Lower lobe of right lung (tissue), 2 donors: ENCODE measurements around the gene SLC35A3. TPM values are rescaled to one million over a fixed set of nuclear protein-coding genes. Genes with fewer than 3 reads are reported as not detected.

Experiments
- ATAC-seq, 2 donors: fragments of 200-7000 bp; cut with Tn5 transposase; one replicate each; pipeline ENCODE4 v1.9.1; 2020 to 2022; ENCODE audit warnings: mild to moderate bottlenecking in 2 of 2, moderate library complexity in 2 of 2
- DNase-seq: peaks from one replicate; pipeline ENCODE4 v3.0.0-alpha.2; 2020
- H3K27ac ChIP-seq: fragments of 200-600 bp; one replicate; pipeline ENCODE4 v1.8.0; 2022
- H3K27me3 ChIP-seq: fragments of 200-600 bp; one replicate; pipeline ENCODE4 v1.8.0; 2022; ENCODE audit warnings: low read depth
- H3K36me3 ChIP-seq: fragments of 200-600 bp; one replicate; pipeline ENCODE4 v1.8.0; 2022; ENCODE audit warnings: mild to moderate bottlenecking
- H3K4me1 ChIP-seq: fragments of 200-600 bp; one replicate; pipeline ENCODE4 v1.8.0; 2022
- H3K4me3 ChIP-seq: fragments of 200-600 bp; one replicate; pipeline ENCODE4 v1.8.0; 2022; ENCODE audit warnings: mild to moderate bottlenecking
- H3K9me3 ChIP-seq: fragments of 200-600 bp; one replicate; pipeline ENCODE4 v1.8.0; 2022
- CTCF ChIP-seq: fragments of 200-600 bp; IDR thresholded peaks from one replicate; pipeline ENCODE4 v1.8.0; 2022; ENCODE audit warnings: antibody characterized with exemption, mild to moderate bottlenecking
- intact Hi-C: fragments of 100-400 bp; cut with DNase I; formaldehyde crosslinking; loops from one replicate; pipeline ENCODE4 v1.11.0; 2022
- total RNA-seq: library from RNA; stranded (reverse); fragmentation: NEBNext Ultra II Directional; extraction: Animal tissue kit (Norgen Biotek cat#: 25700); gene quantifications from one replicate; pipeline ENCODE4 v1.2.1, GENCODE V29; 2021
- donor health status: DM: no; HTN: yes; CAD: no; lungs with severe emphysema.

SLC35A3 gene
- total RNA-seq, 1 donor from 2014 or later: 30.6 TPM

GRCh38 chr1:100001462-100001861 lies 31.7 kb downstream of the SLC35A3 start:
- TF ChIP-seq CTCF: no peak
- H3K4me1 ChIP-seq: no peaks in the 10 kb centered on the region
- peaks cover 3% of the 10 kb centered on the region for H3K36me3 ChIP-seq
- H3K27me3 ChIP-seq: no peaks in the 10 kb centered on the region
- no peak for DNase-seq
- H3K27ac ChIP-seq: no peak overlapping the region
- H3K4me3 ChIP-seq: no peak overlapping the region
- no peaks in the 10 kb centered on the region for H3K9me3 ChIP-seq
- ATAC-seq: no peak
- intact Hi-C loops: no loop called here

GRCh38 chr1:100005424-100005823 lies 35.6 kb downstream of the SLC35A3 start:
- no peak overlapping the region for H3K27ac ChIP-seq
- no peaks in the 10 kb centered on the region for H3K27me3 ChIP-seq
- no peaks in the 10 kb centered on the region for H3K9me3 ChIP-seq
- intact Hi-C loops: no loop called here
- TF ChIP-seq CTCF: no peak
- no peaks in the 10 kb centered on the region for H3K36me3 ChIP-seq
- DNase-seq: no peak
- H3K4me1 ChIP-seq: no peaks in the 10 kb centered on the region
- no peak overlapping the region for H3K4me3 ChIP-seq
- ATAC-seq: no peak

GRCh38 chr1:100006688-100007087 lies 36.9 kb downstream of the SLC35A3 start:
- no peak for ATAC-seq

GRCh38 chr1:100009458-100009857 lies 39.7 kb downstream of the SLC35A3 start:
- no peaks in the 10 kb centered on the region for H3K9me3 ChIP-seq
- H3K27me3 ChIP-seq: no peaks in the 10 kb centered on the region
- no peak for TF ChIP-seq CTCF
- no peak overlapping the region for H3K27ac ChIP-seq
- intact Hi-C loops: no loop called here
- DNase-seq (no peak), ATAC-seq (no peak)
- peaks cover 25% of the 10 kb centered on the region for H3K36me3 ChIP-seq
- no peak overlapping the region for H3K4me3 ChIP-seq
- no peaks in the 10 kb centered on the region for H3K4me1 ChIP-seq

More at GRCh38 chr1:100006688-100007087, 36.9 kb downstream of the SLC35A3 start:
- H3K27me3 ChIP-seq: no peaks in the 10 kb centered on the region
- no peak for DNase-seq
- no peaks in the 10 kb centered on the region for H3K4me1 ChIP-seq
- H3K9me3 ChIP-seq: no peaks in the 10 kb centered on the region
- intact Hi-C loops: no loop called here
- H3K36me3 ChIP-seq: peaks cover 4% of the 10 kb centered on the region
- TF ChIP-seq CTCF: no peak
- no peak overlapping the region for H3K4me3 ChIP-seq
- no peak overlapping the region for H3K27ac ChIP-seq

DNA sequence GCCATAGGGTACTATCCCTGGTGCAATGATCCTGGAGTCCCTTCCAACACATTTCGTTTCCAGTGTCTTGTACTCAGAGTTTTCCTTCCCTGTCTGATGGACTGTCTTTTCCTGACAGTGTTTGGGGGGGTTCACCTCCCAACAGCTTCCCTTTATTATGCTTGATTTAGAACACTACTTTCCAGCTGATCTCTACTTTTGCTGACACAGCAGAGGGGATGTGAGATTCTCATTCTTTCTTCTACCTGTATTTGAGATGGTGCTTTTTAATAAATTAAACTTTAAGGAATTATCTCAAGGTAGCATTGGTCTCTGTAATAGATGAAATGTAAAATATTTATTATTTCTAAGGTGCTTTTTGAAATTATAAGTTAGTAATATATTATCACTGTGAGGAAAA lies 41.0 kb downstream of the SLC35A3 start:
- TF ChIP-seq CTCF: no peak
- Histone ChIP-seq H3K9me3 (no peaks in the 10 kb centered on the region), H3K27ac (no peak overlapping the region), H3K4me1 (no peaks in the 10 kb centered on the region), H3K36me3 (peaks cover 26% of the 10 kb centered on the region), H3K4me3 (no peak overlapping the region), H3K27me3 (no peaks in the 10 kb centered on the region)
- ATAC-seq (no peak), DNase-seq (no peak)
- intact Hi-C loops: no loop called here

DNA sequence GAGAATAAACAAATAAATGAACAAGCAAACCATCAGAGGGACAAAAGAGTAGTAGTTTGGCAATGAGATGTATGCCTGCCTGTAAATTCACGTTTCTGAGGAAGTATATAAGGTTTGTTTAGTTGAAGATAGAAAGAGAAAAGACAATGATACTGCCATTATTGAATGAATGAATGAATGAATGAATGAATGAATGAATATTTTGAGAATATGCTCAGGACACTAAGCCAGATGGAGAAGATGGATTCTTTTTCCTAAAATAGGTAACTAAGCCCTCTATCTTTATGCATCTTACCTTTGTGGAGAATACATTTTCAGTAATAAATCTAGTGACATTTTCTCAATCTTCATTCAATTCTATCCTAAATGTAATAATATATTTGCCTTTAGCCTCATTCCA lies 49.4 kb downstream of the SLC35A3 start:
- no peak for ATAC-seq
- Histone ChIP-seq H3K27ac (no peak overlapping the region), H3K9me3 (no peaks in the 10 kb centered on the region), H3K4me1 (no peaks in the 10 kb centered on the region), H3K36me3 (peaks cover 3% of the 10 kb centered on the region), H3K4me3 (no peak overlapping the region), H3K27me3 (no peaks in the 10 kb centered on the region)
- intact Hi-C loops: no loop called here
- DNase-seq: no peak
- no peak for TF ChIP-seq CTCF
